Ureter (tissue), 1 donor: ENCODE data around the gene RNF145. TPM values are rescaled to one million over a fixed set of nuclear protein-coding genes. Genes with fewer than 3 reads are reported as not detected.
"Not testable (repeated sequence)": the region's sequence is repeated elsewhere in the genome, so short reads cannot be mapped to it uniquely, and the experiment has no call there.

Experiments
- DNase-seq: peaks from one replicate; pipeline ENCODE4 v3.0.0-alpha.2; 2020; ENCODE audit warnings: low spot score
- total RNA-seq: library from RNA; stranded (reverse); gene quantifications from one replicate; pipeline ENCODE4 v1.2.4, GENCODE V29; 2023
- donor health status: DM: yes; HTN: yes; CAD: no.

RNF145 gene
- total RNA-seq, 1 donor from 2014 or later = 96.1 TPM

DNA sequence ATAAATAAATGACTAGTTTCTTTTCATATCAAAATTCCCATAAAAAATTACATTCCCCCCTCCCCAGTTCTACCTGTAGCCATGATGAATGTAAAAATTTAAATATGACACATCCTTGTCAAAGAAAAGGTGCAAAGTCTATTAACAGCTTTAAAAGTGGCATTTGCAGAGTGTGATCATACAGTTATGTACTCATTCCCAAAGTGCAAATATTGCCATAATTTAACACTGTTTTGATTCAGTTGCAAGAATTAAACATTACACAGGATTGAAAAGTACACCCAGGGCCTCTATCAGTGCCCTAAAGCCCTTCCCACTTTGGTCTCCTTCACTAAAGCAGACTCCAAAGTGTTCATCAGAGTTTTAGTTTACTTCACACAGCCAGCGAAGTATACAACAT, 51.8 kb downstream of the RNF145 start:
- DNase-seq = no peak

DNA sequence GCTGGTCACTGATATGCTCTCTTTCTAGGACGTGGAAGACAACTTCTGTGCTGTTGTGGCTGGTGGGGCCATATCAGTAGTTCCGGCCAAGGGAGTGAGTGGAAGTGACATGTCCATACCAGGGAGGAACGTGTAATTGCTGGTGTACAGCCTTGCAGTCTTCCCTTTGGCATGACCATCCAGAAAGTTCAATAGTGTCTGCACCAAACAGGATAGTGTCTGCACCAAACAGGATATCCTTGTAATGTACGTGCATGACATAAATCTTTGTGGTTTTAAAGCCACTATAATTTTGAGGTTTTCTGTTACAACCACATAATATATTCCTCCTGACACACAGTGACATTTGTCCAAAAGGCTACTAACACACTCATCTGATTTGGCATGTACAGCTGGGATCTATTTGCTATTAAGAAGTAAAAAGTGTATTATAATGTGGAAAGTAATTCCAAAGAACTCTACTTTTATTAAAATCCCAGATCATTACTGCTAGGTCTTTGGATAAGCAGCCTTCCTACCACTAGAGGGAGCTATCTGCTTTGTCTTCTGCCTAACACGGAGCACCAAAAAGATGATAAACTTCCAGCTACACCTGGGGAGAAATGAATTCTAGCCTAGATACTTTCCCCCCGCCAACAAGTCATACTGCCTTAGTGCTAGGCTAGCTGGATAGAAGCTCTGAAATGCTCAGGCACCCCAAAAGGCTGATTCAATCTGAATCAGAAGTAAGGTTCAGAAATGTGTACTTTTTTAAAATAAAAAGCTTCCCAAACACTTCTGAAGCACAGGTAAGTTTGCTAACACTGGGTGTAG, 52.7 kb downstream of the RNF145 start:
- peak; percentile 55 for DNase-seq

DNA sequence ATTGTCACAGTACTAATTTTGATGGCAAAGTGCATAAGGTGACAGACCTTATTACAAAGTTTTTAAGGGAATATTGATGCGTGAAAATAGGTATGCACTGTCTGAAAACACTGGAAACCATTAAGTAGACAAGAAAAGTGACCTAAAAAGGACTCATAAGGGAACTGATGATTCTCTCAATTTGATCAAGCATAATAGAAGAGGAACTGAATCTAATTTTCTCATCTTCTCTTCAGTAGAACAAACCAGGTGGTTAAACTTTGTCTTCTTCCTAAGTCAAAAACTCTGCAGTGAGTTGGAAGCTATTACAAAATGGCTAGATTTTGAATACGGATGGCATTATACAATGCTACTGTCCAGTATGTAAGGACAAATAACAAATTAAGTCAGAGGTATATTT, 53.4 kb downstream of the RNF145 start:
- no peak for DNase-seq

GRCh38 chr5:159152876-159153275, 56.5 kb downstream of the RNF145 start:
- DNase-seq = no peak

DNA sequence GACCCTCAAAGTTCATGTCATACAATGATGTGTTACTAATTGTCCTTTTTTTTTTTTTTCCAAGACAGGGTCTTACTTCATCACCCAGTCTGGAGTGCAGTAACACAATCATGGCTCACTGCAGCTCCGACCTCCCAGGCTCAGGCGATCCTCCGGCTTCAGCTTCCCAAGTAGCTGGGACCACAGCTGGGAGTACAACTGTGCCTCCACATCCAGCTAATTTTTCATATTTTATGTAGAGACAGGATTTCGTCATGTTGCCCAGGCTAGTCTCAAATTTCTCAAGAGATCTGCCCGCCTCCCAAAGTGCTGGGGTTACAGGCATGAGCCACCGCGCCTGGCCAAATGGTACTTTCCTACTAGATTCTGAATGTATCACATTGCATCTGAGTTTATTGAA, 60.3 kb downstream of the RNF145 start:
- no peak for DNase-seq

DNA sequence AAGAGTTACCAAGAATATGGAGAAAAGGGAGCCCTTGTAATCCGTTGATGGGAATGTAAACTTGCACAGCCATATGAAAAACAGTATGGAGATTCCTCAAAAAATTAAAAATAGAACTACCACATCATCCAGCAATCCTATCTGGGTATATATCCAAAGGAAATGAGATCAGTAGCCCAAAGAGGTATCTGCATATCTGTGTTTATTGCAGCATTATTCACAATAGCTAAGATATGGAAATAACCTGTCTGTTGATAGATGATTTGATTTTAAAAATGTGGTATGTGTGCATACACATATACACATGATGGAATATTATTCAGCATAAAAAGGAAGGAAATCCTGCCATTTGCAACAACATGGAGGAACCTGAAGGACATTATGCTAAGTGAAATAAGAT, 61.4 kb downstream of the RNF145 start:
- DNase-seq = no peak

GRCh38 chr5:159146839-159147238, 62.5 kb downstream of the RNF145 start:
- DNase-seq = no peak

DNA sequence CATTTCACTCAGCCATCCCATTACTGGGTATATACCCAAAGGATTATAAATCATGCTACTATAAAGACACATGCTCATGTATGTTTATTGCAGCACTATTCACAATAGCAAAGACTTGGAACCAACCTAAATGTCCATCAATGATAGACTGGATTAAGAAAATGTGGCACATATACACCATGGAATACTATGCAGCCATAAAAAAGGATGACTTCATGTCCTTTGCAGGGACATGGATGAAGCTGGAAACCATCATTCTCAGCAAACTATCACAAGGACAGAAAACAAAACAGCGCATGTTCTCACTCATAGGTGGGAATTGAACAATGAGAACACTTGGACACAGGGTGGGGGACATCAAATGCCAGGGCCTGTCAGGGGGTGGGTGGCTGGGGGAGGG, 64.2 kb downstream of the RNF145 start:
- not testable (repeated sequence) for DNase-seq

DNA sequence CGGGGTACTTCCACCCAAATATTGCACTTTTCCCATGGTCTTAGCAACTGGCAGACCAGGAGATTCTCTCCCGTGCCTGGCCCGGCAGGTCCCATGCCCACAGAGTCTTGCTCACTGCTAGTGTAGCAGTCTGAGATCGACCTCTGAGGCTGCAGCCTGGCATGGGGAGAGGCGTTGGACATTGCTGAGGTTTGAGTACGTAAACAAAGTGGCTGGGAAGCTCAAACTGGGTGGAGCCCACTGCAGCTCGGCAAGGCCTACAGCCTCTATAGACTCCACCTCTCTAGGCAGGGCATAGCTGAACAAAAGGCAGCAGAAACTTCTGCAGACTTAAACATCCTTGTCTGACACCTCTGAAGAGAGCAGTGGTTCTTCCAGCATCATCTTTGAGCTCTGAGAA, 69.6 kb downstream of the RNF145 start:
- no peak for DNase-seq

GRCh38 chr5:159135896-159136531, 73.3 kb downstream of the RNF145 start:
- DNase-seq = no peak

GRCh38 chr5:159133041-159133741, 76.2 kb downstream of the RNF145 start:
- DNase-seq = no peak

- no peak for DNase-seq
Measured at GRCh38 chr5:159132429-159133040, 76.8 kb downstream of the RNF145 start.

GRCh38 chr5:159131951-159132350, 77.4 kb downstream of the RNF145 start:
- no peak for DNase-seq

- DNase-seq = no peak
Measured at GRCh38 chr5:159130871-159131270, 78.5 kb downstream of the RNF145 start.

GRCh38 chr5:159128070-159128541, 81.2 kb downstream of the RNF145 start:
- no peak for DNase-seq

GRCh38 chr5:159123700-159124099, 85.7 kb downstream of the RNF145 start:
- DNase-seq = no peak

- no peak for DNase-seq
Measured at GRCh38 chr5:159123189-159123588, 86.2 kb downstream of the RNF145 start.

DNA sequence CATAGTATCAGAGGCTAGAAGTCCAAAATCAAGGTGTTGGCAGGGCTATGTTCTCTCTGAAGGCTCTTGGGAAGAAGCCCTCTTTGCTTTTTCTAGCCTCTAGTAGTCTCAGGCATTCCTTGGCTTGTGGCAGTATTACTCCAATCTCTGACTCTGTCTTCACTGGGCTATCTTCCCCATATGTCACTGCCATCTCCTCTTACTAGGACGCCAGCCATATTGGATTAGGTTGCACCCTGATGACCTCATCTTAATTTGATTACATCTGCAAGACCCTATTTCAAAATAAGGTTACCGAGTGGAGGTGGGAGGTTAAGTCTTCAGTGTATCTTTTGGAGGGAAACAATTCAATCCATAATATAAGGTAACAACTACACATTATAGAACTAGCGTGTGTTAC, 88.3 kb downstream of the RNF145 start:
- DNase-seq = no peak

- no peak for DNase-seq
Measured at GRCh38 chr5:159120446-159120845, 88.9 kb downstream of the RNF145 start.

GRCh38 chr5:159119842-159120241, 89.5 kb downstream of the RNF145 start:
- DNase-seq = not testable (repeated sequence)

- DNase-seq = not testable (repeated sequence)
Measured at GRCh38 chr5:159118958-159119659, 90.2 kb downstream of the RNF145 start.

DNA sequence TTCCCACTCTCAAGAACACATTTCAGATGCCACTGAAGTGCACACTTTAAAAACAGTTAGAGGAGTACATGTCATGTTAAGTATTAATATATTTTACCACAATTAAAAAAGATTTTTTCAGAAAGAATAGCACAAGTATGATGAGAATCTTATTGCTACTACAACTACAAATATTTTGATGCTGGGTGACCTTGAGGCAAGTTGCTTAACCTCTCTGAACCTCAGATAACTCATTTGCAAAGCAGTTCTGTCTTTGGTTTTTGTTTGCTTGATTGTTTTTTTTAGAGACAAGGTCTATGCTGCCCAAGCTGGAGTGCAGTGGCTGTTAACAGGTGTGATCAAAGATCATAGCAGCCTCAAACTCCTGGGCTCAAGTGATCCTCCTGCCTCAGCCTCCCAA, 95.9 kb downstream of the RNF145 start:
- no peak for DNase-seq
